OCI-M1 (cell line): ENCODE data around the gene PROX1.
A peak's percentile ranks its signal among the peaks of the same experiment; 100 is the strongest.

Experiments used
- DNase-seq: peaks from one replicate; lab custom pipeline; 2025; lab: John Stamatoyannopoulos, UW

Gene PROX1

DNA sequence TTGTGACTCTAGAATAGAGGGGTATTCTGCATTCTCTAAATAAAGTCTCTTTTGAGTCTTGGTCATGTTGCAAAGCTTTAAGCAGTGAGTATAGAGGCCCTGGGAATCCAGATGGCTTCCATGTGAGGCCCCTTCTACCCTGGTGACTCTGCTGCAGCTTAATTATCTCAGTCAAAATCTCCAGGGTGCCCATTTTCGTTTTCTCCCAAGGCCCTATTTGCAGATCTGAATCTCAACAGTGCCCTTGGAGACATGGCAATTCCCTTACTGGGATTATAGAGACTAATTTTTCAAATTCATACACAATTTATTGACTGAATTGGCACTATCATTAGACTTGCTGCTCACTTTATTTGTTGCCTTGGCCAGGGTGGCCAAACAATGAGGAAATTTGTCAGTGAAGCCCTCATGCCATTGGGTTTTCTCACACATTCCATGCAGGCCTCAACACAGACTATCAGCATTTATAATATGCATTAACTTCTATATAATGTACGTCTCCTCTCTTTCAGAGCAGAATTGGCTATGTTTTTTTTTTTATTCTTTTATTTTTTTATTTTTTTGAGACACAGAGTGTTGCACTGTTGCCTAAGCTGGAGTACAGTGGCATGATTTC is 35.1 kb downstream of the PROX1 start:
- DNase-seq, result no peak

GRCh38 chr1:214026985-214027384 is 39.2 kb downstream of the PROX1 start:
- DNase-seq, result no peak

- peak; percentile 11 for DNase-seq
Measured at GRCh38 chr1:214027498-214027897, 39.7 kb downstream of the PROX1 start.

GRCh38 chr1:214028095-214028494 is 40.3 kb downstream of the PROX1 start:
- DNase-seq, result no peak

- no peak for DNase-seq
Measured at GRCh38 chr1:214028649-214029406, 41.1 kb downstream of the PROX1 start.

GRCh38 chr1:214029796-214030195 is 42.0 kb downstream of the PROX1 start:
- DNase-seq, result no peak

DNA sequence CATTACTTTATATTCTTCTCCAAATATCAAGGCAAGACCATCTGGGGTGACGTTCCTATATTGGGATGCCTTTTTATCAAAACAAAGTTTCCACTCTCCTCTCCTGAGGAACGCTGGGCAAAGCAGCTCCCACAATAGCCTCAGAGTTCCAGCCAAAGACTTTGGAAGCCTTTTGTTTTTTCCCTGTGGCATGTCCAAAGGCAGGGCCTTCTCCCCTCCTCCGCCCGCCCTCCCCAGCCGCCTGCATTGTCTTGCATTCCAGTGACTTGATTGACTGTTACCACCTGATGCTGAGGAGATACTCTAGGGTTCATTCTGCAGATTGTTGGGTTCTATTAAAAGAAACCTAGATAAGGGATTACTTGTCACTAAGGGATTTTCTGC is 43.5 kb downstream of the PROX1 start:
- no peak for DNase-seq

DNA sequence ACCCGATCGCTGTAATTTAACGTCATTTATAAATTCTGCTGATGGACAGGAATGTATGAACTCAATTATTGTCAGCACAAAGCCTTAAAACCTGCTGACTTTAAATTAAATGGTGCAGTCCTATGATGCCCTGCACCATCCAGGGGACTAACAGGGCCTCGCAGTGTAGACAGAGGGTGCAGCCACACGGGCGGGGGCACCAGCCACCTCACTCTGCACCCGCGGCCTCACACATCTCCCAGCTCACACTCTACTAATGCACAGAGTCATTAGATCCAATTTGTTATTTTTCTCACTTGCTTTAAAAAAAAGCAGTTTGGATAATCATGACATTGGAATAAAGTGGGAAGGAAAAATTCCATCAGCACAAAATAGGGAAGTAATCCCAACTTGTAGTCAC is 49.7 kb downstream of the PROX1 start:
- DNase-seq, result no peak

- DNase-seq, result no peak
Measured at GRCh38 chr1:214039394-214040018, 51.7 kb downstream of the PROX1 start.

DNA sequence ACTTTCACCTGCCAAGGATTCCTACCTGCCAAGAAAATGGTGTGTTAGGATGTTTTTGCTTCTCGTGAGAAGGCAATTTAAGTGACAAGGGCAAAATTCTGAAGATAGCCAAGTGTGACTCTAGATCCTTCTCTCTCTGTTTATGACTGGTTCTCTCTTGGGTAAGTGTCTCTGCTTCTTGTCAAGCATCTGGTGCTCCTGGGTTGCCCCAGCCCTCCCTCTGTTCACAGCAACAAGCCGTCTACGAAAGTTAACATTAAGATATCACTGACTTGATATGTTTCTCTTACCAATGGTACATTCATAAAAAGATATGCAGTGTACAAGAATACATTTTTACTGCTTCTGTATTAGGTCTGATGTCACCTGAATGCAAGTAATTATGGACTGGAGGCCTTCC is 55.4 kb downstream of the PROX1 start:
- no peak for DNase-seq

GRCh38 chr1:214044438-214045214 is 56.9 kb downstream of the PROX1 start:
- no peak for DNase-seq

GRCh38 chr1:214050513-214051401 is 63.0 kb downstream of the PROX1 start:
- DNase-seq, result no peak

- no peak for DNase-seq
Measured at GRCh38 chr1:214051786-214052185, 64.0 kb downstream of the PROX1 start.

DNA sequence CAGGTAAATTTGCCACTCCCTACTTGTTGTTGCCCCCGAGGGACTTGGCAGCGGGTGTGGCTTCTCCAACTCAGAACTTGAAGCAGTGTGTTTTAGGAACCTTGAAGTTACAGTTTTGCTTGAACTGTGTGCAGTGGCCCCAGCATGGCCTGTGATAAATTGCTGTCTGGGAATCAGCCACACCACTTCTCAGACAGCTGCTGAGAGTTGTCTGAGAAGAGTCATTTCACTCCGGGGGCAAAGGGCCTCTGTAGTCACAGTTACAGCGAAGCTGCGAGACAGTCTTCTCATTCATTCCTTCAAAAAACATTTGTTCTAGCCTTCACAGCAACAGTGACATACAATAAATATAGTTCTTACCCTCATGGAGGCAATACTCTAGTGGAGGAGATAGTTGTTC is 70.3 kb downstream of the PROX1 start:
- DNase-seq, result no peak

DNA sequence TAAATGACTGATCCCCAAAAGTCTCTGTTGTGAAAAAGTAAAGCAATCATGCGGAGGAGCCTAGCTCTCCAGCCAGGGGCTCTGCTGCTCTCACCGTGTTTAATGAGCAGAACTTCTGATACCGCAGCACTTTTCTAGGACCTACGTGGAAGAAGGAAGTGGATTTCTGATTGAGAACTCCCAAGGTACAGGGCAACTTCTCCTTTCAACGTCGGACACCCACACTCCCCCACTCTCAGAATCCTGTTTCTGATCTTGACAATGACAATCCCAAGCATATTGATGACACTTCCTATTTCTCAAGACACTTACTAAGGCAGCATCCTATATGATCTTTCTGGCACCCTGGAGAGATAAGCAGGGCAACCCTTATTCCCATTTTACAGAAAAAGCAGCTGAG is 78.4 kb downstream of the PROX1 start:
- peak; percentile 11 for DNase-seq

DNA sequence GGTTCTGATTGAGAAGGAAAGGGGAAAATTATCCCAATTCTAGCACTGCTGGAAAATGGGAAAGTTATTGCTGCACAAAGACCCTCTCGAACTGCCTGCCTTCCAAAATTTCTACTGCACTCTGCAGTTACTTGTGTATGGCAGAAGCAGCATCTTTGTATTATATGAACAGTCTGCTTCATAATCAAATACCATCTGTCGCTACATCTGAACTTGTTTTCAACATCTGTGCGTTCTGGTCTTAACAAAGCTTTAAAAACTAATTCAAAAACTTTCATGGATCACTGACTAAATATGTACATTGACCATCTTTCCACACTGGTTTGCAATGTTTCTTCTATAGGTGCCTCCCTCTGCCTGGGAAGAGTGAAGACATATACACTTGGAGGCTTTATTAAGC is 79.2 kb downstream of the PROX1 start:
- DNase-seq, result no peak

GRCh38 chr1:214067397-214067796 is 79.6 kb downstream of the PROX1 start:
- no peak for DNase-seq

DNA sequence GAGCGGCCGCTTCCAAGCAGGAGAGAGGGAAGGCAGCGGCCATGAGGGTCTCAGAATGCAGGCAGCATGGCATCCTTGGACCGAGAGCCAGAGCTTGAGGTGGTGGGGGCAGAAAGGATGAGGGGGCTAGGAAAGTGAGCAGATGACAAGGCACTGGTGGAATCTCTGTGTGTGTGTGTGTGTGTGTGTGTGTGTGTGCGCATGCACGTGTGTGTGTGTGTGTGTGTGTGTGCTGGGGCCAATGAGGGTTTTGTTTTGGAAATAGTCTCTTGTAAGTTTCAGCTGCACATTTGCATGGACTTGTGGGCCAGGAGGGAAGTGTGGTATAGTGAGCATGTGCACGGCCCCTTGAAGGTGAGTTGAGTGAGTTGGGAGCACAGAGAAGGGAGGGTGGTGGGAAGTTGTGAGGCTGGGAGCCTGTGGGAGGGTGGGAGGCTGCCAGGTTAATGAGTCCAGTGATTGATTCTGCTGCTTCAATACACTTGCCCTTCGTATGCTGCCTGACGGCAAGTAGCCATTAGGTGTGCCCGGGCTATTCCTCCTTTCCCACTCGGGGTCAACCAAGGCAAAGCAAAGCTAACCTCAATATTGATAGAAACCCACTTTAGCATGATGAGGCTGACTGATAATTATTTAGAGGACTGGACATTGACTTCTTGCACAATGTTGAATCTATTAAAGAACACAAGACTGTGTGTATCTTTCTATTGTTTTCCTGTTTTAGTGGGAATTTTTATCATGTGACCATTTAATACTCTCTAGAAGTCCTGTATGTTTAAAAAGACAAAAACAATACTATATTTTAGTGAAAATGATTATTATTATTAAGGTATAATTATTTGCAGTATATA is 80.3 kb downstream of the PROX1 start:
- DNase-seq, result no peak

DNA sequence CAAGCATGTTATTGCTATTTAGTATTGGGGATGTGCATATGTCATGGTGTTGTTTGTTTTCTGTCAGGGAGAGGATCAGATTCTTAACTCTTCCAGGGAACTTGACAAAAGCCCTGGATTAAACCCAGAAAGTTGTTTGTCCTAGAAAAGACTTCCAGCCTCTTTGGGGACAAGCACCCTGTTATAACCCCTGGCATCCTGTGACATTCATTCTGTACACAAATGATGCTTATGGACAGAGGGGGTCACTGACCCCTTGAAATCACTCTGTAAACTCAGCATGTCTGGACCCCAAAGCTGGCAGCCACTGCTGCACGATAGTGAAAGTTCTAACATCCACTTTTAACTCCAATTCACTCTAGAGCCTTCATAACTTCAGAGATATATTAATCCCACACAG is 81.2 kb downstream of the PROX1 start:
- no peak for DNase-seq

- DNase-seq, result no peak
Measured at GRCh38 chr1:214071469-214071868, 83.7 kb downstream of the PROX1 start.
